GM10266 (cell line): ENCODE results near the gene SH3GLB2.

Experiments used
- DNase-seq: peaks from one replicate; pipeline ENCODE4 v3.0.0; 2012; ENCODE audit errors: extremely low spot score
- CTCF ChIP-seq: IDR thresholded peaks from 2 replicates; pipeline ENCODE4 v1.5.1; 2012; ENCODE audit warnings: mild to moderate bottlenecking, low read depth; ENCODE audit not compliant: control insufficient read depth, insufficient read depth; ENCODE audit errors: missing control alignments

Gene SH3GLB2

GRCh38 chr9:129063061-129063460 is 34.9 kb upstream of the SH3GLB2 start:
- no peak for TF ChIP-seq CTCF
- no peak for DNase-seq

DNA sequence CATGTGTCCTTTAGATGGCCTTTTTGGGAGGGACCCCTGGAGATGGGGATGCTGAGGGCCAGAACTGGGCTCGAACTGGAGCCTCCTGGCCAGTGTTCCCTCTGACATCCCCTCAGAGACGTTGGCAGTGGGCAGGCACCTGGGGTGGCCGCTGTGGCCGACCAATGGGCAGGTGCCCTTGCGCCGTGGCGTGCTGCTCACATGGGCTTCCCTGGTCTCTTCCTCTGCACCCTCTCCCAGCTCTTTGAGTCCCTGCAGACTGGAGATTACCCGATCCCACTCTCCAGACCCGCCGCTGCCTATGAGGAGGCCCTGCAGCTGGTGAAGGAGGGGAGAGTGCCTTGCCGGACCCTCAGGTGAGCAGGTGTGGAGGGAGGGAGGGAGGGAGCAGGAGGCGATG is 32.9 kb upstream of the SH3GLB2 start:
- no peak for DNase-seq
- TF ChIP-seq CTCF: no peak

GRCh38 chr9:129059796-129060785 is 32.0 kb upstream of the SH3GLB2 start:
- DNase-seq: no peak

GRCh38 chr9:129058965-129059795 is 31.0 kb upstream of the SH3GLB2 start:
- TF ChIP-seq CTCF: no peak
- no peak for DNase-seq

More at GRCh38 chr9:129059796-129060785, 32.0 kb upstream of the SH3GLB2 start:
- no peak for TF ChIP-seq CTCF

DNA sequence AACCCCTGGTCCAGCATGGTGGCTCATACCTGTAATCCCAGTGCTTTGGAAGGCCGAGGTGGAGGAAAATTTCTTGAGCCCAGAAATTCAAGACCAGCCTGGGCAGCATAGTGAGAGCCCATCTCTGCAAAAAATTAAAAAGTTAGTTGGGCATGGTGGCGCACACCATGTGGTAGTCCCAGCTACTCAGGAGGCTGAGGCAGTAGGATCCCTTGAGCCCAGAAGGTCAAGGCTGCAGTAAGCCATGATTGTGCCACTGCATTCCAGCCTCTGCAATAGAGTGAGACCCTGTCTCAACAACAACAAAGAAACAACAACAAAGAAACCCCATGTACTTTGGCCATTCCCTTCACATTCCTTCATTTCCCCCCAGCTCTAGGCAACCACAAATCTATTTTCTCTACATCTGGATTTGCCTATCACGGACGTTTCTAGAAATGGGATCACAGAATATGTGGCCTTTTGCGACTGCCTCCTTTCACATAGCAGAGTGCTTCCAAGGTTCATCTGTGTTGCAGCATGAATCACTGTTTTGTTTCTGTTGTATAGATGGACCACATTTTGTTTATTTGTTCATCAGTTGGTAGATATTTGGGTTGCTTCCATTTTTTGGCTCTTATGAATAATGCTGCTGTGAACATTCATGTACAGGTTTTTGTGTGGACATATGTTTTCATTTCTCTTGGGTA is 26.2 kb upstream of the SH3GLB2 start:
- no peak for TF ChIP-seq CTCF
- no peak for DNase-seq

GRCh38 chr9:129053020-129053419 is 24.9 kb upstream of the SH3GLB2 start:
- TF ChIP-seq CTCF: no peak
- DNase-seq: no peak
